ENCODE measurements around the gene STXBP5. TPM values are rescaled to one million over a fixed set of nuclear protein-coding genes. Genes with fewer than 3 reads are reported as not detected.

STXBP5 gene
- total RNA-seq, 2 donors from 2014 or later: 22.2 to 27.3 TPM

DNA sequence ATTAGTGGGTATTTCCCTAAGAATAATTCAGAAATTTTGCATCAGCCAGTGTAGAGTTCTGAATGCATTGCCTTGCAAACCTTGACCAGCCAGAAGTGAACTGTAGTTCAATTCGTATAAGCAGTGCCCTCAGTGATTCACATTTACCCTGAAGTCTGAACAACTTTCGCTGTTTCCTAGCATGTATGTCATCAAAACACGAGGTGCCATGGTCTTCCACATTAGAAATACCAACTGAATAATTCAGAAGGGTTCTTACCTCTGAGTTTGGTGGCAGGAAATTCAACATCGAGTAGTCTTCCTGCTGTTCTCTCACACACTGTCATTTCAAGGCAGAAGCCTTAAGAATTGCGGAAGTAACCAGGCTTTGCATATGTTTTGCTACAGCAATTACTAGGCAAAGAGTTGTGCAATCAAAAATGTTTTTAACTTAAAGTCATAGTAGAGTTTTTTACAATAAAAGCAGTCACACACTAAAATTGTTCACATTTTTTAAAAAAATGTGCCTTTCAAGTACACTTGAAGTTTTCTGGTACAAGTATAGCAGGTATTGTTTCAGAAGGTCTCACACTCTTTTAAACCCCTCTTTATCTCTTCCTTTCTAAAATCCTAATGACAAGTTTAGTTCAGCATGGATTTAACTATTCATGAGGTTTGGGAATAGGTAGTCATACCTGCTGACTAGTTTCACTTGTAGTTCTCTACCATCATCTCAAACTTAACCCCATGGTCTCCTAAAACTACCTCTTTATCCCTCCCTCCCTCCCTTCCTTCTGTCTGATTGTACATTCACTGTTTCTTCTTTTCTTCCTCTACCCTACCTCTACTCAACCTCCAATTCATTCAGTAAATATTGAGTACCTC lies 118.3 kb downstream of the STXBP5 start:
- Histone ChIP-seq H3K27ac (peak overlapping the region in 1 of 2 donors; percentile 1), H3K36me3 (peaks cover 3% of the 10 kb centered on the region), H3K4me1 (ENCODE audit: control insufficient read depth in 1 of 2, low read depth in 2 of 2) (peaks cover 0 to 5% of the 10 kb centered on the region in 2 donors), H3K4me3 (peak overlapping the region; percentile 37), H3K27me3 (replicated peaks; ENCODE audit: insufficient read depth) (no peaks in the 10 kb centered on the region), H3K9me3 (no peaks in the 10 kb centered on the region)
- no peak for DNase-seq (ENCODE audit: low spot score)
- TF ChIP-seq, protein P1, sequence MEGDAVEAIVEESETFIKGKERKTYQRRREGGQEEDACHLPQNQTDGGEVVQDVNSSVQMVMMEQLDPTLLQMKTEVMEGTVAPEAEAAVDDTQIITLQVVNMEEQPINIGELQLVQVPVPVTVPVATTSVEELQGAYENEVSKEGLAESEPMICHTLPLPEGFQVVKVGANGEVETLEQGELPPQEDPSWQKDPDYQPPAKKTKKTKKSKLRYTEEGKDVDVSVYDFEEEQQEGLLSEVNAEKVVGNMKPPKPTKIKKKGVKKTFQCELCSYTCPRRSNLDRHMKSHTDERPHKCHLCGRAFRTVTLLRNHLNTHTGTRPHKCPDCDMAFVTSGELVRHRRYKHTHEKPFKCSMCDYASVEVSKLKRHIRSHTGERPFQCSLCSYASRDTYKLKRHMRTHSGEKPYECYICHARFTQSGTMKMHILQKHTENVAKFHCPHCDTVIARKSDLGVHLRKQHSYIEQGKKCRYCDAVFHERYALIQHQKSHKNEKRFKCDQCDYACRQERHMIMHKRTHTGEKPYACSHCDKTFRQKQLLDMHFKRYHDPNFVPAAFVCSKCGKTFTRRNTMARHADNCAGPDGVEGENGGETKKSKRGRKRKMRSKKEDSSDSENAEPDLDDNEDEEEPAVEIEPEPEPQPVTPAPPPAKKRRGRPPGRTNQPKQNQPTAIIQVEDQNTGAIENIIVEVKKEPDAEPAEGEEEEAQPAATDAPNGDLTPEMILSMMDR (IDR thresholded peaks at IDR 0.05): no peak
- no peak for ATAC-seq (ENCODE audit: insufficient number of reproducible peaks, low FRiP score, low read depth)

DNA sequence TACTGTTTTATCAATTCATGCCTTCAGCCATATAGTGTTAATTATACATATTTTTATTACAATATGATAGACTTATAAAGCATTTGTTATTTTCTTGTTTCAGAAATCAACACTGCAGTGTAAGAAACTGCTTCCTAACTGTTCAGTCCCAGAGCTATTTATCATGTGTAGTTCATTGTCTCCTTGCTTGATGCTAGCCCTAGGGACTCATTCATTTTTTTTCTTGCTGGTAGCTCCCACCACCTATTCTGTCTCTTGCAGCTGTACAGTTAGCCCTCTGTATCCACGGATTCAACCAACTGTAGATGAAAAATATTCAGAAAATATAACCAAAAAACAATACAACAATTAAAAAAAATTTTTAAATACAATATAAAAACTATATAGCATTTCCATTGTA lies 121.3 kb downstream of the STXBP5 start:
- DNase-seq (ENCODE audit: low spot score) (no peak), ATAC-seq (ENCODE audit: insufficient number of reproducible peaks, low FRiP score, low read depth) (no peak)
- TF ChIP-seq, protein P1 (IDR thresholded peaks at IDR 0.05): no peak
- no peak overlapping the region for H3K27ac ChIP-seq
- peaks cover 10% of the 10 kb centered on the region for H3K36me3 ChIP-seq
- no peaks in the 10 kb centered on the region for H3K27me3 ChIP-seq (replicated peaks; ENCODE audit: insufficient read depth)
- no peak overlapping the region for H3K4me3 ChIP-seq
- no peaks in the 10 kb centered on the region for H3K9me3 ChIP-seq
- peaks cover 0 to 5% of the 10 kb centered on the region in 2 donors for H3K4me1 ChIP-seq (ENCODE audit: control insufficient read depth in 1 of 2, low read depth in 2 of 2)

- no peaks in the 10 kb centered on the region for H3K27me3 ChIP-seq (replicated peaks; ENCODE audit: insufficient read depth)
- H3K27ac ChIP-seq: no peak overlapping the region
- no peaks in the 10 kb centered on the region for H3K4me1 ChIP-seq (ENCODE audit: control insufficient read depth in 1 of 2, low read depth in 2 of 2)
- no peak for ATAC-seq (ENCODE audit: insufficient number of reproducible peaks, low FRiP score, low read depth)
- TF ChIP-seq, protein P1 (IDR thresholded peaks at IDR 0.05): no peak
- H3K36me3 ChIP-seq: peaks cover 7% of the 10 kb centered on the region
- no peaks in the 10 kb centered on the region for H3K9me3 ChIP-seq
- H3K4me3 ChIP-seq: no peak overlapping the region
- DNase-seq (ENCODE audit: low spot score): no peak
Measured at GRCh38 chr6:147331401-147331800, 127.2 kb downstream of the STXBP5 start.

DNA sequence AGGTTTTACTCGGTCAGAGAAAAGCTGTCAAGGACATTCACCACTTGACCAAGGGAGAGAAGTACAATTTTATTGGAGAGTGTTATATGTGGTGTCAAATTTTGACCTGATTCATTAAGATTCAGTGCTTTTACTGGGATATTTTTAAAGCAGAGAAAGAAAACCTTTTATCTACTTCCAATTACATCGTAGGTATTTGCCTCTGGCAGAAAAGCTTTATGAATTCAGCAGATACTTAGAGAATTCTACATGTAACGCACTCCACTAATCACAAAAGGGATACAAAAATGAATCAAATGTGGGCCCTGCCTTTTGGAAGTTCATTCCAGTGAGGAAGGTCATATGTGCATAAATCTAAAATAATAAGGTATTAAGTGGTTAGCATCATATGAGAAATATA lies 133.7 kb downstream of the STXBP5 start:
- H3K4me1 ChIP-seq (ENCODE audit: control insufficient read depth in 1 of 2, low read depth in 2 of 2): no peaks in the 10 kb centered on the region
- no peaks in the 10 kb centered on the region for H3K36me3 ChIP-seq
- H3K9me3 ChIP-seq: no peaks in the 10 kb centered on the region
- ATAC-seq (ENCODE audit: insufficient number of reproducible peaks, low FRiP score, low read depth): no peak
- H3K27me3 ChIP-seq (replicated peaks; ENCODE audit: insufficient read depth): no peaks in the 10 kb centered on the region
- no peak for DNase-seq (ENCODE audit: low spot score)
- H3K27ac ChIP-seq: no peak overlapping the region
- TF ChIP-seq, protein P1 (IDR thresholded peaks at IDR 0.05): no peak
- H3K4me3 ChIP-seq: no peak overlapping the region

GRCh38 chr6:147341486-147341885 lies 137.3 kb downstream of the STXBP5 start:
- Histone ChIP-seq H3K27ac (no peak overlapping the region), H3K36me3 (peaks cover 4% of the 10 kb centered on the region), H3K27me3 (replicated peaks; ENCODE audit: insufficient read depth) (no peaks in the 10 kb centered on the region), H3K4me1 (ENCODE audit: control insufficient read depth in 1 of 2, low read depth in 2 of 2) (no peaks in the 10 kb centered on the region), H3K4me3 (no peak overlapping the region), H3K9me3 (no peaks in the 10 kb centered on the region)
- no peak for DNase-seq (ENCODE audit: low spot score)
- no peak for ATAC-seq (ENCODE audit: insufficient number of reproducible peaks, low FRiP score, low read depth)
- TF ChIP-seq, protein P1 (IDR thresholded peaks at IDR 0.05): no peak
